NT2/D1 (cell line): Measurements from ENCODE around the gene PYM1.

Experiments
- YY1 ChIP-seq: IDR thresholded peaks from 2 replicates; pipeline ENCODE4 v1.6.1; 2011; ENCODE audit not compliant: insufficient read length, insufficient read depth
- ZNF274 ChIP-seq: IDR thresholded peaks from 2 replicates; pipeline ENCODE4 v1.6.1; 2011; ENCODE audit warnings: mild to moderate bottlenecking, low read depth, low read length

GRCh38 chr12:55874443-55874842 lies 53.3 kb downstream of the PYM1 start:
- TF ChIP-seq YY1: no peak
- TF ChIP-seq ZNF274: no peak
